Loucy (cell line): Measurements from ENCODE around the gene ZNHIT1.

Source experiments
- H2AFZ ChIP-seq: fragments of 200-600 bp; sonication (generic); 2 replicates; pipeline ENCODE4 v1.6.0; 2016; ENCODE audit warnings: antibody characterized with exemption, mild to moderate bottlenecking, low read length, moderate library complexity
- H3F3A ChIP-seq: fragments of 200-600 bp; 2 replicates; pipeline ENCODE4 v1.6.0; 2016; ENCODE audit warnings: antibody characterized with exemption, low read depth, mild to moderate bottlenecking
- H3K27me3 ChIP-seq: fragments of 200-600 bp; sonication (generic); 2 replicates; pipeline ENCODE4 v1.6.1; 2014; ENCODE audit warnings: low read length, mild to moderate bottlenecking; ENCODE audit not compliant: insufficient read depth, poor library complexity, severe bottlenecking
- H3K36me3 ChIP-seq: fragments of 200-600 bp; sonication (generic); 2 replicates; pipeline ENCODE4 v1.6.1; 2016; ENCODE audit warnings: low read length; ENCODE audit not compliant: insufficient read depth
- H3K4me1 ChIP-seq: fragments of 200-600 bp; sonication (generic); 2 replicates; pipeline ENCODE4 v1.5.1; 2014; ENCODE audit warnings: low read length, mild to moderate bottlenecking; ENCODE audit not compliant: insufficient read depth, poor library complexity, severe bottlenecking
- H3K4me2 ChIP-seq: fragments of 200-600 bp; sonication (generic); 2 replicates; pipeline ENCODE4 v1.6.0; 2014; ENCODE audit warnings: antibody characterized with exemption, low read length, low read depth, mild to moderate bottlenecking; ENCODE audit not compliant: poor library complexity, severe bottlenecking
- H3K4me3 ChIP-seq: fragments of 200-600 bp; sonication (generic); 2 replicates; pipeline ENCODE4 v1.5.1; 2014; ENCODE audit warnings: low read length, mild to moderate bottlenecking, mixed read lengths; ENCODE audit not compliant: poor library complexity, severe bottlenecking
- H3K79me2 ChIP-seq: fragments of 200-600 bp; sonication (generic); 2 replicates; pipeline ENCODE4 v1.6.1; 2014; ENCODE audit warnings: low read length; ENCODE audit not compliant: insufficient read depth
- H3K9ac ChIP-seq: fragments of 200-600 bp; sonication (generic); 2 replicates; pipeline ENCODE4 v1.6.0; 2014; ENCODE audit warnings: mild to moderate bottlenecking, low read depth, low read length, moderate library complexity; ENCODE audit not compliant: poor library complexity, severe bottlenecking
- H3K9me2 ChIP-seq: fragments of 200-600 bp; sonication (generic); replicated peaks from 2 replicates; pipeline ENCODE4 v1.6.1; 2016; ENCODE audit warnings: low read depth, low read length, mixed read lengths
- H3K9me3 ChIP-seq: fragments of 200-600 bp; sonication (generic); 2 replicates; pipeline ENCODE4 v1.6.1; 2014; ENCODE audit warnings: mild to moderate bottlenecking, antibody characterized with exemption, low read length, low read depth; ENCODE audit not compliant: insufficient read depth
- H4K20me1 ChIP-seq: fragments of 200-600 bp; sonication (generic); 2 replicates; pipeline ENCODE4 v1.6.0; 2014; ENCODE audit warnings: antibody characterized with exemption, low read length, mild to moderate bottlenecking; ENCODE audit not compliant: insufficient read depth, poor library complexity, severe bottlenecking
- EZH2phosphoT487 ChIP-seq: fragments of 200-600 bp; IDR thresholded peaks from 2 replicates; pipeline ENCODE4 v1.6.1; 2018; ENCODE audit warnings: antibody characterized with exemption, mild to moderate bottlenecking, moderate library complexity, borderline replicate concordance
- TF ChIP-seq, protein P1 (sequence below): fragments of 200-600 bp; sonication (generic); conservative IDR thresholded peaks from 2 replicates; pipeline ENCODE4 v1.5.1; 2014; ENCODE audit warnings: mild to moderate bottlenecking, antibody characterized with exemption, low read length

ZNHIT1 gene

GRCh38 chr7:101210143-101210542 lies 7.8 kb upstream of the ZNHIT1 start:
- H3K36me3 ChIP-seq: no peaks in the 10 kb centered on the region
- no peaks in the 10 kb centered on the region for H4K20me1 ChIP-seq
- H2AFZ ChIP-seq: no peak overlapping the region
- H3K4me2 ChIP-seq: no peak overlapping the region
- TF ChIP-seq, protein P1, sequence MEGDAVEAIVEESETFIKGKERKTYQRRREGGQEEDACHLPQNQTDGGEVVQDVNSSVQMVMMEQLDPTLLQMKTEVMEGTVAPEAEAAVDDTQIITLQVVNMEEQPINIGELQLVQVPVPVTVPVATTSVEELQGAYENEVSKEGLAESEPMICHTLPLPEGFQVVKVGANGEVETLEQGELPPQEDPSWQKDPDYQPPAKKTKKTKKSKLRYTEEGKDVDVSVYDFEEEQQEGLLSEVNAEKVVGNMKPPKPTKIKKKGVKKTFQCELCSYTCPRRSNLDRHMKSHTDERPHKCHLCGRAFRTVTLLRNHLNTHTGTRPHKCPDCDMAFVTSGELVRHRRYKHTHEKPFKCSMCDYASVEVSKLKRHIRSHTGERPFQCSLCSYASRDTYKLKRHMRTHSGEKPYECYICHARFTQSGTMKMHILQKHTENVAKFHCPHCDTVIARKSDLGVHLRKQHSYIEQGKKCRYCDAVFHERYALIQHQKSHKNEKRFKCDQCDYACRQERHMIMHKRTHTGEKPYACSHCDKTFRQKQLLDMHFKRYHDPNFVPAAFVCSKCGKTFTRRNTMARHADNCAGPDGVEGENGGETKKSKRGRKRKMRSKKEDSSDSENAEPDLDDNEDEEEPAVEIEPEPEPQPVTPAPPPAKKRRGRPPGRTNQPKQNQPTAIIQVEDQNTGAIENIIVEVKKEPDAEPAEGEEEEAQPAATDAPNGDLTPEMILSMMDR: no peak
- no peak for TF ChIP-seq EZH2phosphoT487
- H3K79me2 ChIP-seq: no peaks in the 10 kb centered on the region
- H3K4me1 ChIP-seq: no peaks in the 10 kb centered on the region
- no peak overlapping the region for H3K4me3 ChIP-seq
- H3K9me3 ChIP-seq: no peaks in the 10 kb centered on the region
- H3F3A ChIP-seq: no peaks in the 10 kb centered on the region
- H3K9ac ChIP-seq: no peak overlapping the region
- no peaks in the 10 kb centered on the region for H3K9me2 ChIP-seq
- no peaks in the 10 kb centered on the region for H3K27me3 ChIP-seq

GRCh38 chr7:101211501-101211900 lies 6.5 kb upstream of the ZNHIT1 start:
- H3K9me2 ChIP-seq: no peaks in the 10 kb centered on the region
- no peaks in the 10 kb centered on the region for H4K20me1 ChIP-seq
- H3K9ac ChIP-seq: no peak overlapping the region
- no peak for TF ChIP-seq EZH2phosphoT487
- TF ChIP-seq, protein P1: no peak
- no peak overlapping the region for H2AFZ ChIP-seq
- H3K4me1 ChIP-seq: peaks cover 6% of the 10 kb centered on the region
- peaks cover 2% of the 10 kb centered on the region; the same call in 1 of the 2 replicates for H3K79me2 ChIP-seq
- H3K4me3 ChIP-seq: no peak overlapping the region
- H3K36me3 ChIP-seq: no peaks in the 10 kb centered on the region
- no peaks in the 10 kb centered on the region for H3F3A ChIP-seq
- H3K27me3 ChIP-seq: no peaks in the 10 kb centered on the region
- no peak overlapping the region for H3K4me2 ChIP-seq
- H3K9me3 ChIP-seq: no peaks in the 10 kb centered on the region

DNA sequence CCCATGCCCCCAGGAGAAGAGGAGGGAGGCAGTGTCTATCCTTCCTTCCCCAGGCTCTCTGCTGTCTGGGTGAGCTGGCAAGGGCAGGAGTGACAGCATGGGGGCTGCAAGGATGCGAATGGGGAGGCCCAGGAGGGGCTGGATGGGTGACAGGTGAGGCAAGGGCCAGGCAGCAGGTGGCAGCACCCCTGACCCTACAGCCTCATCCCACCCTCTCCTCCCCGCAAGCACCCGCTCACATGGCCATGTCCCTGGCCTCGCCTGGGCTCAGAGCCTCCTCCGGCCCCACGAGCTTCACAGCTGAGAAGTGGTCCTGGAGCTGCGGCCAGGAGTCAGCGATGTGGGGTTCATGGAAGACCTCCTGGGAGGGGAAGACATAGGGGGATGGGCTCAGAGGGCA lies 6.0 kb upstream of the ZNHIT1 start:
- no peak overlapping the region for H3K4me3 ChIP-seq
- no peaks in the 10 kb centered on the region for H3K36me3 ChIP-seq
- no peak overlapping the region for H3K9ac ChIP-seq
- peaks cover 9% of the 10 kb centered on the region for H3K4me1 ChIP-seq
- no peak overlapping the region for H3K4me2 ChIP-seq
- no peaks in the 10 kb centered on the region for H3K9me2 ChIP-seq
- H4K20me1 ChIP-seq: no peaks in the 10 kb centered on the region
- H3K27me3 ChIP-seq: no peaks in the 10 kb centered on the region
- H2AFZ ChIP-seq: no peak overlapping the region
- TF ChIP-seq, protein P1: no peak; the same call in 1 of the 2 replicates
- TF ChIP-seq EZH2phosphoT487: no peak
- no peaks in the 10 kb centered on the region for H3K9me3 ChIP-seq
- H3F3A ChIP-seq: no peaks in the 10 kb centered on the region
- H3K79me2 ChIP-seq: peaks cover 7% of the 10 kb centered on the region; the same call in 1 of the 2 replicates
